GM19452 (cell line): ENCODE measurements around the gene PDK4.
"Not testable (repeated sequence)": the region's sequence is repeated elsewhere in the genome, so short reads cannot be mapped to it uniquely, and the experiment has no call there.

Experiments
- ATAC-seq: cut with Tn5 transposase; IDR thresholded peaks from one replicate; pipeline ENCODE4 v1.9.1; 2021; ENCODE audit not compliant: unreplicated experiment

The PDK4 gene

DNA sequence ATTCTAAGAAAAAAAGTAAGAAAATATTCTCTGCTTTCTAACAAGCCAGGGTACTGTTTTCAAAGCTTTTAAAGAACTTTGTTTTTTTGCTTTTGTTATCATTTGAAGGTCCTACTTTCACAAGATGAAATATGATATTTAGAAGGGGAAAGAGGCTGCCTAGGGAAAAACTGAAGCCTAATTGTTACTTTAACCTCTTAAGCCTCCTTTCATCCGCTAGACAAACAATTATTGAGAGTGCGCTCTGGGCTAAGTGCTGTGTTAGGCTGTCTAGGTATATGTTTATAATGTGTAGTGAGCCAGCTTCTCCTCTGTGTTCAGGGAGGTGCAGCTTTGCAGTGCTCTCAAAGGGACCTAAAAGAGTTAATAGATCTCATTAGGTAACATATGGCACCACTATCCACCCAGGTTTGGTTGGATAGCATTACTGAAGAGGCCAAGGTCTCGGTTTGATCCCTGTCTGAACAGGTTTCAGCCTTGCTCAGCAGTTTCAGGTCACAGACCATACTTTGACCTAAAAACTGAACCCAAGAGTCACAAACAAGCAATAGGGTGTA is 17.9 kb downstream of the PDK4 start:
- no peak for ATAC-seq

DNA sequence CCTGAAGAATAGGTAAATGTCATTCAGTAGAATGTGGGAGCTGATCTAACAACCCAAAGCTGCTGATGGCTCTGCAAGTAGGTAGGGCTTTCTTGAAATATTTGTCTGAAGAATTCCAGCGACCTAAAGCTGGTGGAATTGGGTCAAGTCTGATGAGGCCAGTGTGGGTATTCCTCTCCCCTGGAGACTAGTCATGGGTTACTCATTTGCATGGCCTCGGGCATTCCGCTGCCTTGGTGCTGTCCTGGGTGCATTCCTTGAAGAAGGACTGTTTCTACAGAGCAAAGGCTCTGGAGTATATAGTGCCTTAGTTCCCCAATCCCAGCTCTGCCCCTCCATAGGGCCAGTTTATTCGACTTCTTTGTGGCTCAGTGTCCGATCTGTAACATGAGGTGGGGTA is 19.2 kb downstream of the PDK4 start:
- no peak for ATAC-seq

DNA sequence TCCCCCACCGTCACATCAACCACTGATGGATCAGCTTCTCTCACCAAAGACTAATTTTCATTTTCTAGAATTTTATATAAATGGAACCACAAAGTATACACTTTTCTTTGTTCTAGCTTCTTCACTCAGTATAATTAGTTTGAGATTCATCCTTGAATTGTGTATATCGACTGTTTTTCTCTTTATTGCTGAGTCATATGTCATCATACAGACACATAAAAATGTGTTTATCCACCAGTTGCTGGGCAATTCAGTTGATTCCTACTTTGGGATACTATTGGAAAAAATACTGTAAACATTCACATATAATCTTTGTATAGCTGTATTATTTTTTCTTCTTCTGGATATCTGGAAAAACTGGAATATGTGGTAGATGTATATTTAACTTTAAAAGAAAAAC is 26.6 kb downstream of the PDK4 start:
- no peak for ATAC-seq

DNA sequence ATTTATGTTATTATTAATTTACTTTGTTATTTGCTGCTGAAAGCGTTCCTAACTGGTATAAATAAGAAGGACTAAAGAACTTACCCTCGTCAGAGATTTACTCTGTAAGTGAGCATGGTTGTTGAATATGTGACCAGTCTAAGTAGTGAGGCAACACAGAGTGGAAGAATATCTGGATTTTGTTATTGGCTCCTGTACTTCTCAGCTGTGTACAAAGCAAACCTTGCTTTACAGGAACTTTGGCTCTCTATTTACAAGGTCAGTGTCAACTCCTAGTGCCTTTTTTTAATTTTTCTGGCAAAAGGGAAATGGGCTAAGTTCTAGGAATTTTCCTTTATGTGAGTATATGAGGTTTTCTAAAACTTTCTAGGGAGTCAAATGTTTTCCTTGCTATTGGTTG is 35.6 kb downstream of the PDK4 start:
- ATAC-seq = no peak

DNA sequence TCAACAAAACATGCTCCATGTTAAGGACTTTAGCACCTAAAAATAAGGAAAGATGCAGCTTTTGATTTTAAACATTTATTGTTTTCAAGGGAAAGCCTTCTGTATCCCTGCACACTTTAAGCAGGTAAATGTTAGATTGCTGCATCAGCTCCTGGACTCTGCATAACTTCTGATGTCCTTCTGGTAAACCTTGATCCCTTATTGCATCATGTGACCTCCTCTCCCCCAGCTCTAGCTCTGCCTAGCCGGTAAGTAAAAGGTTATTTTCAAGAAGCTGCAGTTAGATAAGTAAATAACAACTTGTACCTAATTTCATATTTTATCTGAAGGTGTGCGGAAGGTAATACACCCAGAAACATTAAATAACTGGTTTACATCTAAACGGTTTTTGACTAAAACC is 37.5 kb downstream of the PDK4 start:
- no peak for ATAC-seq

DNA sequence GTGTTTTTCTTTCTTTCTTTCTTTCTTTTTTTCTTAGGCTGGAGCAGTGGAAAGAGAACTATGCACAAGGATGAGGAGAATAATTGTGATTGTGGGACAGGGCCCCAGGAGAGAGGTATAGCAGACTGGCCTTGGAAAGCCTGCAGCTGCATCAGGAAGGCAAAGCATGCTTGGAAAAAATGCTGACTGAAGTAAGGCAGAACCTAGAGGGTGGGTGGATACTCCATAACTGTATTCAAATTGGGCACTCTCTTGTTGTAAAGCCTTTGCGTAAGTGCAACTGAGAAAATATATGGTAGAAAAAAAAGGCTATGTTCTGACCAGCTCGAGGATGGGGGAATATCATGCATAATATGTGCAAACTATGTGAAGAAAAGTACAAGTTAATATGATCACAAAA is 39.5 kb downstream of the PDK4 start:
- no peak for ATAC-seq

DNA sequence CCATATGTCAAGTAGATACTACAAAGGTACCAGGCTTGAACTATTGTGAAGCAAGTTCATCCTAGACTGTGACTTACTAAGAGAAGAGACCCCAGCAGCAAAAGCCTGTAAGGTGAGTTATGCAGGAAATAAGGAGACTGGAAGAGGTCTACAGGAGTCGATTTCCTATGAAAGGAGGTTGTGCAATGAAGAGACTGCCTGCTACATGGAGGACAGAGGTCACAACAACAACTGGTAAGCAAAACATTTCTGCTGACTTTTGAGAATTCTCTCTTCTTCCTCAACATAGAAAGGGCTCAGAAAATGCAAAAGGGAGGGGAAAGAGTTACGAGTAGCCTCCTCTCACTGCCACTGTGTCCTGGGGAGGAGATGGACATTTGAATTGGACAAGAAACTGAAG is 42.4 kb downstream of the PDK4 start:
- no peak for ATAC-seq

DNA sequence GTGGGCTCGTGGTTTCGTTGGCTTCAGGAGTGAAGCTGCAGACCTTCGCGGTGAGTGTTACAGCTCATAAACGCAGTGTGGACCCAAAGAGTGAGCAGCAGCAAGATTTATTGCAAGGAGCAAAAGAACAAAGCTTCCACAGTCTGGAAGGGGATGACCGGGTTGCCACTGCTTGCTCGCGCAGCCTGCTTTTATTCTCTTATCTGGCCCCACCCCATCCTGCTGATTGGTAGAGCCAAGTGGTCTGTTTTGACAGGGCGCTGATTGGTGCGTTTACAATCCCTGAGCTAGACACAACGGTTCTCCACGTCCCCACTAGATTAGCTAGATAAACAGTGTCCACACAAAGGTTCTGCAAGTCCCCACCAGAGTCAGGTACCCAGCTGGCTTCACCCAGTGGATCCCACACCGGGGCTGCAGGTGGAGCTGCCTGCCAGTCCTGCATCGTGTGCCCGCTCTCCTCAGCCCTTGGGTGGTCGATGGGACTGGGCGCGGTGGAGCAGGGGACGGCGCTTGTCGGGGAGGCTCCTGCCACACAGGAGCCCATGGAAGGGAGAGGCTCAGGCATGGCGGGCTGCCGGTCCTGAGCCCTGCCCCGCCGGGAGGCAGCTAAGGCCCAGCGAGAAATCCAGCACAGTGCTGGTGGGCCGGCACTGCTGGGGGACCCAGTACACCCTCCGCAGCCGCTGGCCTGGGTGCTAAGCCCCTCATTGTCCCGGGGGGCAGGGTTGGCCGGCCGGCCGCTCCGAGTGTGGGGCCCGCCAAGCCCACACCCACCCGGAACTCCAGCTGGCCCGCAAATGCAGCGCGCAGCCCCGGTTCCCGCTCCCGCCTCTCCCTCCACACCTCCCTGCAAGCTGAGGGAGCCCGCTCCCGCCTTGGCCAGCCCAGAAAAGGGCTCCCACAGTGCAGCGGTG is 44.0 kb downstream of the PDK4 start:
- not testable (repeated sequence) for ATAC-seq

DNA sequence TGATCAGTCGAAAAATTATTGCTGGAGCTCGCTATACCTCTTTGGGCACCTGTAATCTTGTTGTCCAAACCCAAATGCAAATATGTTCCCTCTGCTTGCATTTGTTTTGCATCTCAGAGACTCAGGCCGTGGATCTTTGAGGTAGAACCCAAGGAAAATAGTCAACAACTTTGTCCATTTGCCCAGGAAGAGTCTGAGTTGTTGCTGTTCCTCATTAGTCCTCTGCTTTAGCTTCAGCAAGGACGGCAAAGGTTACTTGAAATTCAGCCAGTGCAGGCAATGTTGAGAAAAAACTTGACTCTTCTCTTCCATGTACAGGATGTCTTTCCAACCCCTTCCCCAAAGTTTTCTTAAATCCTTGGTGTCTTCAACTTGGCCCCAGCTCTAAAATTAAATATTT is 45.8 kb downstream of the PDK4 start:
- ATAC-seq = no peak

DNA sequence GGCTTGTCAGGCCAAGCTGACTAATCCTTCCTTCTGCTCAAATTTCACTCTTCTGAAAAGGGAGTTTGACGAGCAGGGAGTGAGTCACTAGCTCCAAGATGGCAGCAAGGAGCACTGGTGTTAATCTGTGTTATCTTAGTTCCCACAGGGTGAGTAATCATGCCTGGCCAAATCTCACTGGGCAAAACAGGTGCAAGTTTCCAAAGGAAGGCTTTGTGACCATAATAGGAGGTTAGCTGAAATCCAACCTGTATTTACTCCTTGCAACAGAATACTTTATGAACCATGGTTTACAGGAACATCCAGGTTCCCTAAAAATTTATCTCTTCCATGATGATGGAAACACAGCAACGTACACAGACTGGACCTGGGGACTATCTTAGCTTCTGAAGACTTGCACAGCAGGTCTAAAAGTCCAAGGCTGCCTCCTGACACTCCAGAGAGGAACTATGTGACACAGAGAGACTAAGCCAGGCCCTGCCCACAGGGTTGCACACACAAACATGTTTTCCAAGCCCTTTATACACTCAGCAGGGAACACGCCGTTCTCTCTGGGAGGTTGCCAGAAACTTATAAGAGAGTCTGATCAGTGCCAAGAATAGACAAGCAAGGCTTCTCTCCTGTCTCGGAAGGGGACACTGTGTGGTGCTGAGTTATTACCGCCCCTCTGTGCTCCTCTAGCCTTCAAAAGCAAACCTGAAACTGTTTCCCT is 46.3 kb downstream of the PDK4 start:
- ATAC-seq = no peak

DNA sequence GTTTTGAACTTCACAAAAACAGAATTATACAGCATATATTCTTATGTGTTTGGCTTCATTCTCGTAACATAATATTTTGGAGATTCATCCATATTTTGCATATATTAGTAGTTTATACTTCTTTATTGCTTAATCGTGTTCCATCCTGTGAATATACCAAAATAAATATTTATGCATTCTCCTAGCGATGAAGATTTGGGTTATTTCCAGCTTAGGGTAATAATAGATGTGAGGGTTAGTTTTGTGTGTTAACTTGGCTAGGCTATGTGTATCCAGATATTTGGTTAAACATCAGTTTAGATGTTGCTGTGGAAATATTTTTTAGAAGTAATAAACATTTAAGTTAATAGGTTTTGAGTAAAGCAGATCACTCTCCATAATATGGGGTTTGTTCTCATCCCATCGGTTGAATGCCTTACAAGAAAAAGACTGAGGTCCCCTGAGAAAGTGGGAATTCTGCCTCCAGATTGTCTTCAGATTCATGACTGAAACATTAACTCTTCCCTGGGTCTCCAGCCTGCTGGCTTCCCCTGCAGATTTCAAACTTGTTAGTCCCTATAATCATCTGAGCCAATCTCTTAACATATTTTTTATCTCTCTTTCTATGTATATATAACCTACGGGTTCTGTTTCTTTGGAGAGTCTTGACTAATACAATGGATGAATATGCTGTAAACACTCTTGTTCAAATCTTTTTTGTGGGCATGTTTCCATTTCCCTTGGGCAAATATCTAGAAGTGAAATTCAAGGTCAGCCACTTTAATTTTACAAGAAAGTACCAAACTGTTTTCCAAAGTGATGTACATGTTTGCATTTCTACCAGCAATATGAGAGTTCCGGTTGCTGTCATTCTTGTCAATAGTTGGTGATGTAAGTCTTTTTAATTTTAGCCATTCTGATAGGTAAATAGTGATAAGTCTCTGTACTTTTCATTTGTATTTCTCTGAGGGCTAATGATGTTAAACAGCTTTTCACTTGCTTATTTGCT is 48.7 kb downstream of the PDK4 start:
- ATAC-seq = no peak

DNA sequence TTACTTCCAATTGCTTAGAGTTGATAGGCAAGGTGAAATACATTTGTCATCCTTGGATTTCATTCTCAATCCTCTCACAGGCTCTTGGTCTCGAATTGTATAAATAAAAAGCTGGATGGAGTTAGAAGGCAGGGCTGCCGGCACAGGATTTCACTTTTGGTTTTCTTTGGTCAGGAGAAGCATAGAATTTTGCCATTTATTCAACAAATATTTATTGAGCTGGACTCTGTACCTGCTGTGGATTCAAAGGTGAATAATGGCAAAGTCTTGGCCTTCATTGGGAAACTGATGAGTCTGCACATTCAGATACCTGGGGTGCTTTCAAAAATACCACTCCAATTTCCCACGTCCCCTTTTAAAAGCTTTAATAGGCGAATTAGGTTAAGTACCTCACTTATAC is 49.7 kb downstream of the PDK4 start:
- ATAC-seq = no peak

DNA sequence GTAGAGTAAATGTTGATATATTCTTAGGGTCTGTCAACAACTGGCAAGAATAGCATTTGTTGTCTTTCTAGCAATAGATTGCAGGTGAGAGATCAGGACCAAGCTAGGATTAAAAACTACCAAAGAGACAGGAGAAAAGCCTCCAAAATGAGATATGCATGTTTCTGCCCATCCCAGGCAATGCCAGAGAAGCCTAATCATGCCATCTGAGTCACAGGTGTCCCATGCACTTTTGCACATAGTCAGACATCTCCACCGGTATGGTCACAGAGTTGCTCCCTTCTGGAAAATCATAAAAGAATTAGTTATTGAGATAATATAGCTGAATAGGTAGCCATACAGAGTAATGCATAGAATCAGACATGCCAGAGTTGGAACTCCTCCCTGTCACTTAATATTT is 50.6 kb downstream of the PDK4 start:
- ATAC-seq = no peak

DNA sequence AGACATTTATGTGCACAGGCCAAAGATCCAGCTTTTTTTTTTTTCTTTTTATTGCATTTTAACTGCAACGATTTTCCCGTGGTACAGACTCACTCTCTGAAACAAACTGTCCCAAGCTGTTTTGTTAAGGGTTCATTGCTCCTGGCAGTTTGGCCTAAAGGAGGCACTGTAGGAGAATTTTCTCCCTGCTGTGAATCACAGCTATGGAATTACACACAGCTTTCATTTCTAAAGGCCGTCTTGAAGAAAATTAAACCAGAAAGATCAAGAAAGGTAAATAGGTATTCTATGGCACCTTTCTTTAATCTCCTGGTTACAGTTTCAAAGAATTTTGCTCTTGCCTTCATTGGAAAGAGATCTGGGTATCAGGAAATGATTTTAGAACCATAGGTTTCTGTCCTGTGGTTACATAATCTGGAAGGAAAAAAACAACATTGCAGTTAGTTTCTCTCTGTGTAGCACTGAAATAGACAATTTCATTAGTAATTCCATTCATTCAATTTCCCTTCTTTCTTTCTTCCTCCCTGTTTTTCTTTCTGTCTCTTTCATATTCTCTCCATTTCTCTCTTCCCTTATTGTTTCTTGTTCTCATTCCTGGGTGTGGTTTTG is 51.2 kb downstream of the PDK4 start:
- no peak for ATAC-seq

DNA sequence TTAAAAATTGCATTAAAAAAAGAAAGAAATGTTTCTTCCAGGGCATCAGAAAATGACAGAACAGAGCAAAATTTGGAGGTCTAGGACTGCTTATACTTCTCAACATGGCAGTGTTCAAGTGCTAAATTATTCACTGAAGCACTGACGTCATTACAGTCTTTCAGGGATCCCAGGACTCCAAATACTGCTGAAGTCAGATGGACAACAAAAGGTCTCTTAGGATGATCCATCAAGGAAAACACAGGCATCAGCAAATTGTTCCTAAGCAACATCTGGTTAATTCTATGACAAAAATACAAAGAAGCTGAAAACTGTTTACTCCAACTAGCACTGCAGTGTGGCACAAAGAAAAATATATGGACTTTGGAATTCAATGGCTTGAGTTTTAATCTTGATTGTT is 52.1 kb downstream of the PDK4 start:
- no peak for ATAC-seq

DNA sequence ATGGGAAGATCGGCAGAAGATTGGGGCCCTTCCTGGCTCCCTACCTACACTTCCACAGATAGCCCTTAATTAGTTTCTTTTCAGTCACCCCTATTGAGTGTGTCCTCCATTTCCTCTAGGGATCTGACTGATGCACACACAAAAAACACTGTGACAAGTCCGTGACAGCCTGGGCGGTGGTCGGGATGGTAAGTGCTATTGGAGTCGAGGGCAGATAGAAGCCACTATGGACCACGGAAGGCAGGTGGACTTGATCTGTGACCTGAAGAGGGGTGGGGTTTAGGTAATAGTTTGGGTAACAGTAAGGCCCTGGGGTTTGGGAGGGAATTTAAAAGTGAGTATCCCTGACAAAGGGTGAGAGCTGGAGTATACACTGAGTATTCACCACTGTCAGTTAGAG is 53.0 kb downstream of the PDK4 start:
- no peak for ATAC-seq

DNA sequence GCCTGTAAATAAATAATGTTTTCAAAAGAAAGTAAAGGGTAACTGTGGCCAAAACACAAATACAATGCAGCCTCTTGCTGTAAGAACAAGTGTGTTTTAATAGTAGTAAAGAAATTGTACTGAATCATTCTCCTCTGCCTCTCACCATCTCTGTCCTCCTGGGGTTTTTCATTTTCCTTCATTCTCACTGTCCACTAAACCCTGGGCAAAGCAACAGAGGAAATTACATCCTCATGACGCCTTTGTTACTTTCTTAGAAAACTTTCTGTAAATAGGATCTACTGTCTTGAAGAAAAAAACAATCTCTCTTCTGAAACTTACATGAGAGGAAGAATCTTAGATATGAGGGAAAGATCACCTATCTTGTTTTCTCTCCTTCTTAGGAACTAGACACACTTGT is 56.0 kb downstream of the PDK4 start:
- no peak for ATAC-seq

DNA sequence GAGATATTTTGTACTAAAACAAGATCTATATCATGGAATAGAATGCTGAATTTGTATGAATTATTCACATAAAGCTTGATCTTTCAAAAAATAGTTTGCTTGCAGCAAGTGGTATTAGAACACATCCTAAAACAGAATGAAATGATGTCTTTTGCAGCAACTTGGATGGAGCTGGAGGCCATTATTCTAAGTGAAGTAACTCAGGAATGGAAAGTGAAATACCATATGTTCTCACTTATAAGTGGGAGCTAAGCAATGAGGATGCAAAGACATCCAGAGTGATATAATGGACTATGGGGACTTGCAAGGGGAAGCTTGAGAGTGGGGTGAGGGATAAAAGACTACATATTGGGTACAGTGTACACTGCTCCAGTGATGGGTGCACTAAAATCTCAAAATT is 56.9 kb downstream of the PDK4 start:
- ATAC-seq = no peak

DNA sequence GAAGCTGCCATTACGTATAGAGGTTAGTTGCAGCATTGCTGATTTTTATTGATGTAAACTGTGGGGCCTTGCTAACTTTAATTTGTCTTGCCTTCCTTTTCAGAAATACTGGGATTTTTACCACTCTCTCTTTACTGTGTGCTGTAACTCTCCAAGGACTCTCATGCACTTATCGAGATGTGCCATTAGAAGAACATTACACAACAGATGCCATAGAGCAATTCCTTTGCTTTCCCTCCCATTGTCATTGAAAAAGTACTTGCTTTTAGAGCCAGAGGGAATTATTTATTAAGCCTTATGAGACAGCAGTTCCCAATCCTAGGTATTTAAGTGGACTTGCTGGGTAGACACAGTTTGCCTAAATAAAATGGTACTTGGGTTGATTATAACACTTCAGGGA is 58.8 kb downstream of the PDK4 start:
- ATAC-seq = no peak

DNA sequence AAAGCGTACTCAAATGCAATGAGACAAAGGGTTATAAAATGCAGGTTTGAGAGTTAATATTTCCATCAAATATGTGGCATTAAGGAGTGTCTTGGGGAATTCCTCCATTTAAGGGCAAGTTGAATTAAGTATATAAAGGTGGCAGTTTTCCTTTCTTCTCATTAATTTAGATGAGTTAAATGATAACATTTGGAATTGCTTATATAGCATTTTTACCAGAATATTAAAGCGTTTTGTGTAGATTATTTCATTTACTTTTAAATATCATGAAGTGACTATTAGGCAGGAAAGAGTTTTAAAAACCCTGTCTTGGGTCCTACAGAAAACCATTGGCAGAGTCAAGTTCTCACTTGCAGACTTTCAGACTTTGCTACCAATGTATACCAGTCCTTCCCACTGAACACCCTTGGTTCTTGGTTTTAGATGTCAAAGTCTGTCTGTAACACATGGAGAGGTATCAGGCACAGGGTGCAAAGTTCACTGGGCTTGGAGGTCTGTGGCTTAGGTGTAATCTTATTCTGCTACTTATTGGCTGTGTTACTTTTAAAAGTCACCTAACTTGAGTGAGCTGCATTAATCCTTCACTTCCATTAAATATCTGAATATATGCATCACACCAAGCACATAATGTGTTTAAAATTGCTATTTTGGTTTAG is 59.5 kb downstream of the PDK4 start:
- ATAC-seq = no peak
